Gastroesophageal sphincter (tissue), 4 donors: Measurements from ENCODE around the gene MAN2A2. TPM values are rescaled to one million over a fixed set of nuclear protein-coding genes. Genes with fewer than 3 reads are reported as not detected.

Source experiments
- ATAC-seq: fragments of 150-250 bp; one replicate; pipeline ENCODE4 v1.9.1; 2016; ENCODE audit warnings: mild to moderate bottlenecking, moderate library complexity
- H3K27ac ChIP-seq, 4 donors: fragments of 200-600 bp; sonication (generic) in 3 of 4; 1 replicate in 3 of 4; 2 replicates in 1 of 4; pipeline ENCODE4 v1.5.1; 2016 to 2019
- H3K27me3 ChIP-seq: fragments of 200-600 bp; sonication (generic); one replicate; pipeline ENCODE4 v1.5.1; 2019
- H3K36me3 ChIP-seq, 2 donors: fragments of 200-600 bp; sonication (generic); one replicate each; pipeline ENCODE4 v1.5.1; 2019; ENCODE audit warnings: control low read depth in 1 of 2
- H3K4me1 ChIP-seq, 3 donors: fragments of 200-600 bp; sonication (generic); 1 replicate in 2 of 3; 2 replicates in 1 of 3; pipeline ENCODE4 v1.5.1; 2016 to 2019; ENCODE audit warnings: control low read depth in 2 of 3
- H3K4me3 ChIP-seq, 2 donors: fragments of 200-600 bp; sonication (generic); one replicate each; pipeline ENCODE4 v1.5.1; 2019; ENCODE audit warnings: mild to moderate bottlenecking in 1 of 2, moderate library complexity in 1 of 2
- H3K9me3 ChIP-seq, 3 donors: fragments of 200-600 bp; sonication (generic); one replicate each; pipeline ENCODE4 v1.5.1; 2017 to 2019; ENCODE audit warnings: control low read depth in 2 of 3
- EP300 ChIP-seq: sonication (generic); formaldehyde crosslinking; IDR thresholded peaks from one replicate; pipeline ENCODE4 v1.6.1; 2017; ENCODE audit warnings: antibody characterized with exemption, mild to moderate bottlenecking
- POLR2A ChIP-seq, 2 donors: fragments of 450-650 bp; IDR thresholded peaks; one replicate each; pipeline ENCODE4 v1.6.1; 2017; ENCODE audit warnings: antibody characterized with exemption in 2 of 2, mild to moderate bottlenecking in 2 of 2, moderate library complexity in 1 of 2
- POLR2AphosphoS5 ChIP-seq: sonication (generic); formaldehyde crosslinking; IDR thresholded peaks from one replicate; pipeline ENCODE4 v1.6.1; 2017; ENCODE audit warnings: antibody characterized with exemption
- WGBS, 2 donors: methylation state at CpG; one replicate each; pipeline ENCODE4 v1.1.5; 2018; ENCODE audit warnings: low coverage in 1 of 2; 5-methylcytosine and 5-hydroxymethylcytosine counted together
- total RNA-seq, 4 donors: library from RNA; depleted of rRNA; stranded (reverse); fragments of >200 nt; gene quantifications; one replicate each; pipeline ENCODE4 v1.1.0, GENCODE V29; 2016
- TF ChIP-seq, protein P1 (sequence below), 4 experiments: fragments of 200-600 bp in 2 of 4; fragments of 450-650 bp in 2 of 4; sonication (generic) in 1 of 4; IDR thresholded peaks; one replicate each; pipeline ENCODE4 v1.5.1; 2017 to 2019; ENCODE audit warnings: antibody characterized with exemption in 4 of 4, mild to moderate bottlenecking in 2 of 4, moderate library complexity in 2 of 4

Gene MAN2A2
- total RNA-seq, 4 donors from 2014 or later = 19.4 to 58.2 (median 44.9) TPM

DNA sequence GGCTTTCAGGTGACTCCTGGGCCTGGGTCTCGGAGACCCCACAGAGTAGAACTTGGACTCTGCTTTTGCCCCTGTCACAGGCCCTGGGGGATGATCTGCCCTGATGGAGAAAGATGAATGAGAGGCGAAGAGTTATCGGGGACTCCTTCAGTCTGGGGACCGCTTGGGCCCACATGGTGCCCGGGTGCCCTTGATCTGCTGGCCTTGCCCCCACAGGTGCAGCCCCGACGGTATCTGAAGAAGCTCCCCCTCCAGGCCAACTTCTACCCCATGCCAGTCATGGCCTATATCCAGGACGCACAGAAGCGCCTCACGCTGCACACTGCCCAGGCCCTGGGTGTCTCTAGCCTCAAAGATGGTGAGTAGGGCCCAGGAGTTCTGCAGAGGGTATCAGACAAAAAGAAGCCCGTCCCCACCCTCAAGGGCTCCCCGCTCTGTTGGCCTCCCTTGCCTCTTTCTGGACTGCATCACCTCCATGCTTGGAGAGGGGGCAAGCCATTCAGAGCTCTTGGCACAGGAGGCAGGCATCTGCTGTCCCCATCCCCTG is 10.4 kb downstream of the MAN2A2 start:
- Histone ChIP-seq H3K27me3 (no peaks in the 10 kb centered on the region), H3K4me3 (no peak overlapping the region), H3K9me3 (no peaks in the 10 kb centered on the region), H3K4me1 (peaks cover 0 to 7% (median 0%) of the 10 kb centered on the region in 3 donors), H3K27ac (no peak overlapping the region), H3K36me3 (peaks cover 0 to 100% of the 10 kb centered on the region in 2 donors)
- TF ChIP-seq POLR2A (IDR thresholded peaks at IDR 0.05) (no peak), EP300 (no peak)
- TF ChIP-seq, protein P1, sequence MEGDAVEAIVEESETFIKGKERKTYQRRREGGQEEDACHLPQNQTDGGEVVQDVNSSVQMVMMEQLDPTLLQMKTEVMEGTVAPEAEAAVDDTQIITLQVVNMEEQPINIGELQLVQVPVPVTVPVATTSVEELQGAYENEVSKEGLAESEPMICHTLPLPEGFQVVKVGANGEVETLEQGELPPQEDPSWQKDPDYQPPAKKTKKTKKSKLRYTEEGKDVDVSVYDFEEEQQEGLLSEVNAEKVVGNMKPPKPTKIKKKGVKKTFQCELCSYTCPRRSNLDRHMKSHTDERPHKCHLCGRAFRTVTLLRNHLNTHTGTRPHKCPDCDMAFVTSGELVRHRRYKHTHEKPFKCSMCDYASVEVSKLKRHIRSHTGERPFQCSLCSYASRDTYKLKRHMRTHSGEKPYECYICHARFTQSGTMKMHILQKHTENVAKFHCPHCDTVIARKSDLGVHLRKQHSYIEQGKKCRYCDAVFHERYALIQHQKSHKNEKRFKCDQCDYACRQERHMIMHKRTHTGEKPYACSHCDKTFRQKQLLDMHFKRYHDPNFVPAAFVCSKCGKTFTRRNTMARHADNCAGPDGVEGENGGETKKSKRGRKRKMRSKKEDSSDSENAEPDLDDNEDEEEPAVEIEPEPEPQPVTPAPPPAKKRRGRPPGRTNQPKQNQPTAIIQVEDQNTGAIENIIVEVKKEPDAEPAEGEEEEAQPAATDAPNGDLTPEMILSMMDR (IDR thresholded peaks at IDR 0.05) = no peak
- ATAC-seq = no peak
- no CpG with 5 or more reads among the region's 12 CpGs for WGBS, 2 donors

DNA sequence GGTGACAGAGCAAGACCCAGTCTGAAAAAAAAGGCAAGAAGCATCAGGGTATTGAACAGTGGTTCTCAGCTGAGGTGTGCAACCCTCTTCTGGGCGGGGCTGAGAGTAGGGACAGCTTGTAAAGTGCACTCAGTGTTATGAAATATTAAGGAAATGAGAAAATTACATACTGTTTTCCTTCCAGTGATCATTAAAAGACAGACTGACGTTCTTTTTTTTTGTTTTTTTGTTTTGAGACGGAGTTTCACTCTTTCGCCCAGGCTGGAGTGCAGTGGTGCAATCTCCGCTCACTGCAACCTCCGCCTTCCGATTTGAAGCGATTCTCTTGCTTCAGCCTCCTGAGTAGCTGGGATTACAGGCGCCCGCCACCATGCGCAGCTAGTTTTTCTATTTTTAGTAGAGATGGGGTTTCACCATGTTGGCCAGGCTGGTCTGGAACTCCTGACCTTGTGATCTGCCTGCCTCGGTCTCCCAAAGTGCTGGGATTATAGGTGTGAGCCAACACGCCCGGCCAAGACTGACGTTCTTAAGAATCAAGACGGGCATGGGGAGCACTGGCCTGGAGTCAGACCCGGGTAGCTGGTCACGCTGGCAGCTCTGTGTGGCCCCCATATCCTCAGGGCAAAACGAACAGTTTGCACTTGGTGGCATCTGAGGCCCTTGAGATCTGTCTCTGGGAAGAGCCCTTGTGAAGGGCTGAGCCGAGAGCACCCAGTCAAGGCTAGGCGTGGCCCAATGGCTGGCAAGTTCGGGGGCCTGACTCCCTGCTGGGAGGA is 11.4 kb downstream of the MAN2A2 start:
- Histone ChIP-seq H3K36me3 (peaks cover 0 to 100% of the 10 kb centered on the region in 2 donors), H3K27me3 (no peaks in the 10 kb centered on the region), H3K27ac (no peak overlapping the region), H3K4me3 (no peak overlapping the region), H3K4me1 (no peaks in the 10 kb centered on the region), H3K9me3 (no peaks in the 10 kb centered on the region)
- TF ChIP-seq POLR2AphosphoS5 (no peak), EP300 (no peak), POLR2A (IDR thresholded peaks at IDR 0.05) (no peak)
- TF ChIP-seq, protein P1 (IDR thresholded peaks at IDR 0.05) = no peak
- WGBS, 2 donors = 76 to 86% methylated on average over 5 to 15 of the region's 22 CpGs
- ATAC-seq = no peak

DNA sequence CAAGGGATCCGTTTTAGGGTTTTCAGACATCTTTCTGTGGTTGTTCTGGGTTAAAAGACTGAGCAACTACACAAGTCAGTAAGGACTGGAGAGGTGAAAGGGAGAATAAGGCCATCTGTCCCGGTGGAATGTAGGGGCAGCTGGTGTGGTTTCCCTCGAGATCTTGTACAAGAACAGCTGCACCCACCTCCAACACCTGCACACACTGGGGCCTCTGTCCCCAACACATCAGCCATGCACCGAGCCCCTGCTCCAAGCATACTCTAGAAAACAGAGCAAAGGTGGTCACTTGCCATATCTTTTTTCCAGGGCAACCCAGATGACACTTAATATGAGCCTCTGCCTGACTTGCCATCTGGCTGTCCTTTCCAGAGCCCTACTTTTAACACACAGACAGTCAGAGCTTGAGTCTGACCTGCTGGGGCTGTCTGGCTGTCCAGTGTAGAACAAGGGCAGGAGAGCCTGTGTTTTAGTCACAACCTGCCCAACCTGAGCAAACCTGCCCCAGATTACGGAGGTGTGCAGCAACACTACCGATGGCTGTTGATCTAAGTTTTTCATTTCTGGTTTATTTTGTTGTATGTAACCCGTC is 12.2 kb downstream of the MAN2A2 start:
- no peak for ATAC-seq
- 60 to 93% methylated on average over 1 to 4 of the region's 7 CpGs for WGBS, 2 donors
- H3K4me1 ChIP-seq = no peaks in the 10 kb centered on the region

DNA sequence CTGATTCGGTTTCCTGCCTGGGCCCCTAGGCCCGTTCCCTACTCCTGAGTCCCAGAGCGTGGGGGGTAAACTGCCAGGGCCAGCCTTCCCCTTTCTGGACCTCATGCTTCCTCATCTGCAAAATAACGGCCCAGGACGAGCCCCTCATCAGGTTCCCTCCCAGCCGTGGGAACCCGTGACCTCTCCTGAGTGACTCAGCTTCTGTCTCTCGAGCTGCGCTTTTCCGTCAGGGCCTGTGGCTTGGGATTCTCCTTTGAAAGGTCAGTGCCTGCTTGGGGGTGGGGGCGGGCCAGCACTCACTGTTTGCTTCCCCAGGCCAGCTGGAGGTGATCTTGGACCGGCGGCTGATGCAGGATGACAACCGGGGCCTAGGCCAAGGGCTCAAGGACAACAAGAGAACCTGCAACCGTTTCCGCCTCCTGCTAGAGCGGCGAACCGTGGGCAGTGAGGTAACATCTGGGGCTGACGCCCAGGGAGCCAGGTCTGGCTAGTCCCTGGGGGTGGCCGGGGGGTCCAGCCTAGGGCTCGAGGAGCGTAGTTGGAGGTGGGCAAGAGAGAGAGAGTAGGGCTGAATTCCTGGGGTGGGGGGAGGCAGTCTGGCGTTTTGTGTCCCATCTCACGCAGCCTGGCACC is 12.8 kb downstream of the MAN2A2 start:
- WGBS, 2 donors = 100% methylated on average over 1 of the region's 25 CpGs; no CpG with 5 or more reads in 1 of the 2 donors
- TF ChIP-seq, protein P1 (IDR thresholded peaks at IDR 0.05) = no peak
- TF ChIP-seq POLR2A (IDR thresholded peaks at IDR 0.05) (no peak), EP300 (no peak), POLR2AphosphoS5 (no peak)
- H3K27ac ChIP-seq = no peak overlapping the region
- H3K27me3 ChIP-seq = no peaks in the 10 kb centered on the region
- H3K4me3 ChIP-seq = no peak overlapping the region
- H3K9me3 ChIP-seq = no peaks in the 10 kb centered on the region
- H3K4me1 ChIP-seq = no peaks in the 10 kb centered on the region
- ATAC-seq = no peak
- H3K36me3 ChIP-seq = peaks cover 0 to 100% of the 10 kb centered on the region in 2 donors

More for the DNA sequence above, 12.2 kb downstream of the MAN2A2 start:
- H3K36me3 ChIP-seq = peaks cover 0 to 100% of the 10 kb centered on the region in 2 donors
- no peaks in the 10 kb centered on the region for H3K9me3 ChIP-seq
- no peak overlapping the region for H3K4me3 ChIP-seq
- TF ChIP-seq POLR2AphosphoS5 (no peak), EP300 (no peak), POLR2A (IDR thresholded peaks at IDR 0.05) (no peak)
- TF ChIP-seq, protein P1 (IDR thresholded peaks at IDR 0.05) = no peak
- no peak overlapping the region for H3K27ac ChIP-seq
- H3K27me3 ChIP-seq = no peaks in the 10 kb centered on the region
